ENCODE data around the gene ACP1.

The ACP1 gene

GRCh38 chr2:322326-322725 is 57.6 kb downstream of the ACP1 start:
- TF ChIP-seq CTCF (IDR thresholded peaks at IDR 0.05; ENCODE audit: low read depth, low read length), result no peak
- no peak for DNase-seq (ENCODE audit: low read depth, low spot score)
- no peak overlapping the region for H3K4me3 ChIP-seq (ENCODE audit: low read depth, low read length)
- in situ Hi-C loops (cut with HindIII; ENCODE audit: low sequenced_read_pairs), result no loop called here

- in situ Hi-C loops (cut with HindIII; ENCODE audit: low sequenced_read_pairs), result no loop called here
- H3K4me3 ChIP-seq (ENCODE audit: low read depth, low read length), result no peak overlapping the region
- DNase-seq (ENCODE audit: low read depth, low spot score), result no peak
- no peak for TF ChIP-seq CTCF (IDR thresholded peaks at IDR 0.05; ENCODE audit: low read depth, low read length)
Measured at GRCh38 chr2:323035-323434, 58.3 kb downstream of the ACP1 start.
